Liver (tissue), 9 donors: ENCODE data around the gene SANBR. TPM values are rescaled to one million over a fixed set of nuclear protein-coding genes. Genes with fewer than 3 reads are reported as not detected.

Source experiments
- DNase-seq: peaks from one replicate; pipeline ENCODE4 v3.0.0-alpha.2; 2017; ENCODE audit warnings: low spot score
- H3K27ac ChIP-seq, 2 donors: one replicate each; pipeline ENCODE4 v1.7.0; 2013; ENCODE audit warnings: inconsistent platforms in 2 of 2, low read length in 2 of 2, control low read depth in 1 of 2, low read depth in 1 of 2, mild to moderate bottlenecking in 1 of 2
- H3K27me3 ChIP-seq, 4 donors: one replicate each; pipeline versions ENCODE4 v1.6.1 to v1.7.0; 2013; ENCODE audit warnings: low read length in 3 of 4, inconsistent platforms in 1 of 4, mild to moderate bottlenecking in 1 of 4, moderate library complexity in 1 of 4; ENCODE audit not compliant: control insufficient read depth in 4 of 4, insufficient read depth in 4 of 4
- H3K36me3 ChIP-seq, 4 donors: one replicate each; pipeline versions ENCODE4 v1.6.1 to v1.7.0; 2013; ENCODE audit warnings: low read length in 3 of 4, mild to moderate bottlenecking in 3 of 4, low read depth in 1 of 4, moderate library complexity in 1 of 4; ENCODE audit not compliant: control insufficient read depth in 4 of 4, insufficient read depth in 3 of 4
- H3K4me1 ChIP-seq, 4 donors: one replicate each; pipeline versions ENCODE4 v1.6.1 to v1.7.0; 2013; ENCODE audit warnings: low read length in 3 of 4, mild to moderate bottlenecking in 3 of 4, moderate library complexity in 1 of 4; ENCODE audit not compliant: control insufficient read depth in 4 of 4, insufficient read depth in 4 of 4
- H3K4me3 ChIP-seq, 3 donors: one replicate each; pipeline versions ENCODE4 v1.6.1 to v1.7.0; 2013; ENCODE audit warnings: low read length in 3 of 3, control low read depth in 1 of 3, low read depth in 1 of 3, mild to moderate bottlenecking in 1 of 3
- H3K9ac ChIP-seq, 2 donors: one replicate each; pipeline ENCODE4 v1.7.0; 2013; ENCODE audit warnings: low read length in 2 of 2, mild to moderate bottlenecking in 2 of 2, moderate library complexity in 2 of 2, control low read depth in 1 of 2, low read depth in 1 of 2
- H3K9me3 ChIP-seq, 4 donors: one replicate each; pipeline versions ENCODE4 v1.6.1 to v1.7.0; 2013; ENCODE audit warnings: low read length in 3 of 4; ENCODE audit not compliant: control insufficient read depth in 4 of 4
- ATF3 ChIP-seq: IDR thresholded peaks from 2 replicates; pipeline ENCODE4 v1.6.1; 2016; ENCODE audit warnings: antibody characterized with exemption
- CTCF ChIP-seq: fragments of 150-350 bp; IDR thresholded peaks from 2 replicates; pipeline ENCODE4 v1.5.1; 2017; ENCODE audit warnings: improper control_type of control experiment, low read depth, low read length; ENCODE audit not compliant: missing input control
- EGR1 ChIP-seq, 2 donors: IDR thresholded peaks; 2 replicates each; pipeline ENCODE4 v1.6.1; 2016 to 2018; ENCODE audit warnings: antibody characterized with exemption in 2 of 2, low read depth in 2 of 2
- FOXA2 ChIP-seq: IDR thresholded peaks from 2 replicates; pipeline ENCODE4 v1.6.1; 2016; ENCODE audit warnings: antibody characterized with exemption
- GABPA ChIP-seq, 2 donors: IDR thresholded peaks in 1 of 2; conservative IDR thresholded peaks in 1 of 2; 2 replicates each; pipeline ENCODE4 v1.6.1; 2016; ENCODE audit warnings: antibody characterized with exemption in 2 of 2, mild to moderate bottlenecking in 1 of 2, moderate library complexity in 1 of 2
- HNF4A ChIP-seq, 2 donors: conservative IDR thresholded peaks; 2 replicates each; pipeline ENCODE4 v1.6.1; 2016; ENCODE audit warnings: antibody characterized with exemption in 2 of 2, mild to moderate bottlenecking in 2 of 2
- HNF4G ChIP-seq: IDR thresholded peaks from 2 replicates; pipeline ENCODE4 v1.6.1; 2016; ENCODE audit warnings: antibody characterized with exemption
- JUND ChIP-seq, 2 donors: IDR thresholded peaks; 2 replicates each; pipeline ENCODE4 v1.6.1; 2016; ENCODE audit warnings: antibody characterized with exemption in 2 of 2
- NR2F2 ChIP-seq: IDR thresholded peaks from 2 replicates; pipeline ENCODE4 v1.6.1; 2016; ENCODE audit warnings: antibody characterized with exemption
- REST ChIP-seq: IDR thresholded peaks from 2 replicates; pipeline ENCODE4 v1.6.1; 2016; ENCODE audit warnings: antibody characterized with exemption, mild to moderate bottlenecking
- SP1 ChIP-seq: IDR thresholded peaks from 2 replicates; pipeline ENCODE4 v1.6.1; 2018; ENCODE audit warnings: antibody characterized with exemption, mild to moderate bottlenecking
- TAF1 ChIP-seq: conservative IDR thresholded peaks from 2 replicates; pipeline ENCODE4 v1.6.1; 2016; ENCODE audit warnings: antibody characterized with exemption, mild to moderate bottlenecking
- YY1 ChIP-seq: IDR thresholded peaks from 2 replicates; pipeline ENCODE4 v1.6.1; 2016; ENCODE audit warnings: antibody characterized with exemption, mild to moderate bottlenecking
- ZBTB33 ChIP-seq: IDR thresholded peaks from 2 replicates; pipeline ENCODE4 v1.6.1; 2016; ENCODE audit warnings: antibody characterized with exemption
- whole genome bisulfite sequencing: extraction: QIAGEN DNeasy Blood & Tissue Kit; methylation state at CpG from one replicate; pipeline ENCODE4 v1.1.7; 2013; 5-methylcytosine and 5-hydroxymethylcytosine counted together
- polyA plus RNA-seq, 2 donors: library from polyadenylated mRNA; stranded (reverse) in 1 of 2; unstranded in 1 of 2; fragments of 200-250 nt in 1 of 2; fragments of >200 nt in 1 of 2; fragmentation: Nextera tagmentation in 1 of 2; extraction: Ambion mirVana in 1 of 2; gene quantifications; one replicate each; pipeline versions ENCODE4 v1.2.1 to v1.2.3, GENCODE V29; 2013 to 2015
- total RNA-seq, 2 donors: library from RNA; depleted of rRNA; stranded (reverse); fragments of >200 nt; gene quantifications; one replicate each; pipeline ENCODE4 v1.2.3, GENCODE V29; 2014
- TF ChIP-seq, protein P1 (sequence below): IDR thresholded peaks from 2 replicates; pipeline ENCODE4 v1.6.1; 2016; ENCODE audit warnings: antibody characterized with exemption
- donor health status: healthy.
- donor health status: healthy.
- donor health status: healthy.
- donor health status: healthy.
- donor health status: healthy.

The SANBR gene
- total and polyA plus RNA-seq, 4 donors, result 0.59 to 6.2 (median 2.1) TPM

GRCh38 chr2:61042807-61043206 is 22.9 kb upstream of the SANBR start:
- Histone ChIP-seq H3K9me3 (no peaks in the 10 kb centered on the region), H3K9ac (no peak overlapping the region), H3K4me3 (no peak overlapping the region), H3K27me3 (no peaks in the 10 kb centered on the region), H3K36me3 (peaks cover 0 to 24% (median 11%) of the 10 kb centered on the region in 4 donors), H3K4me1 (no peaks in the 10 kb centered on the region), H3K27ac (no peak overlapping the region)
- TF ChIP-seq ZBTB33 (no peak), HNF4G (no peak), REST (no peak), SP1 (no peak), TAF1 (no peak), JUND (IDR thresholded peaks at IDR 0.05) (no peak), ATF3 (no peak), HNF4A (conservative IDR thresholded peaks at IDR 0.05) (no peak), EGR1 (IDR thresholded peaks at IDR 0.05; ENCODE audit: low read depth in 2 of 2) (no peak), FOXA2 (no peak)
- 85% methylated on average over 3 of the region's 3 CpGs for WGBS
- DNase-seq, result no peak

- no peak overlapping the region for H3K27ac ChIP-seq
- no peak for DNase-seq
- H3K27me3 ChIP-seq, result no peaks in the 10 kb centered on the region
- TF ChIP-seq GABPA (IDR thresholded peaks at IDR 0.05 in 1 of 2, conservative IDR thresholded peaks at IDR 0.05 in 1 of 2) (no peak), YY1 (no peak), TAF1 (no peak), JUND (IDR thresholded peaks at IDR 0.05) (no peak), CTCF (no peak), SP1 (no peak), ATF3 (no peak), NR2F2 (no peak)
- TF ChIP-seq, protein P1, sequence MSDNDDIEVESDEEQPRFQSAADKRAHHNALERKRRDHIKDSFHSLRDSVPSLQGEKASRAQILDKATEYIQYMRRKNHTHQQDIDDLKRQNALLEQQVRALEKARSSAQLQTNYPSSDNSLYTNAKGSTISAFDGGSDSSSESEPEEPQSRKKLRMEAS, result no peak
- 80% methylated on average over 4 of the region's 4 CpGs for WGBS
- H3K4me3 ChIP-seq, result no peak overlapping the region
- H3K4me1 ChIP-seq, result no peaks in the 10 kb centered on the region
- H3K9ac ChIP-seq, result no peak overlapping the region
- H3K9me3 ChIP-seq, result no peaks in the 10 kb centered on the region
- H3K36me3 ChIP-seq, result peaks cover 2 to 38% (median 25%) of the 10 kb centered on the region in 4 donors
Measured at GRCh38 chr2:61044636-61045035, 21.0 kb upstream of the SANBR start.
